ENCODE data around the gene DNAJB14. TPM values are rescaled to one million over a fixed set of nuclear protein-coding genes. Genes with fewer than 3 reads are reported as not detected.
A peak's percentile ranks its signal among the peaks of the same experiment; 100 is the strongest.

The DNAJB14 gene
- total and polyA plus RNA-seq, 2 donors (not counting 1 experiment from before 2014, with no cell fraction given), result 25.1 to 41.5 TPM

GRCh38 chr4:99885687-99886086, 60.7 kb downstream of the DNAJB14 start:
- Histone ChIP-seq H3K4me3 (replicated peaks in 1 of 4; ENCODE audit: control extremely low read depth in 1 of 4, insufficient read depth in 1 of 4, low read depth in 3 of 4, low read length in 4 of 4) (no peak overlapping the region), H3K9ac (ENCODE audit: insufficient read depth, low read length) (no peak overlapping the region), H3K9me3 (ENCODE audit: control insufficient read depth, insufficient read depth, low read depth, low read length) (no peaks in the 10 kb centered on the region), H3K36me3 (ENCODE audit: control insufficient read depth, insufficient read depth, low read length) (peaks cover 3% of the 10 kb centered on the region), H3K27me3 (ENCODE audit: control insufficient read depth, insufficient read depth, low read length) (no peaks in the 10 kb centered on the region), H4K20me1 (ENCODE audit: control insufficient read depth, extremely low read depth, insufficient read depth, low read length) (no peaks in the 10 kb centered on the region), H3K27ac (ENCODE audit: insufficient read depth, low read length) (no peak overlapping the region), H3K79me2 (ENCODE audit: control insufficient read depth, insufficient read depth, low read length) (peaks cover 17% of the 10 kb centered on the region), H3K4me2 (ENCODE audit: extremely low read depth, insufficient read depth, low read length) (no peak overlapping the region), H2AFZ (ENCODE audit: low read length) (no peak overlapping the region), H3K4me1 (ENCODE audit: control insufficient read depth, extremely low read depth, insufficient read depth, low read length) (no peaks in the 10 kb centered on the region)
- no peak for TF ChIP-seq CTCF (conservative IDR thresholded peaks at IDR 0.05 in 1 of 2, IDR thresholded peaks at IDR 0.05 in 1 of 2; ENCODE audit: low read depth in 1 of 2, low read length in 2 of 2)
- TF ChIP-seq EZH2 (IDR thresholded peaks at IDR 0.05; ENCODE audit: low read length, missing control alignments), result no peak
- no peak for DNase-seq (ENCODE audit: low read depth in 2 of 2)

DNA sequence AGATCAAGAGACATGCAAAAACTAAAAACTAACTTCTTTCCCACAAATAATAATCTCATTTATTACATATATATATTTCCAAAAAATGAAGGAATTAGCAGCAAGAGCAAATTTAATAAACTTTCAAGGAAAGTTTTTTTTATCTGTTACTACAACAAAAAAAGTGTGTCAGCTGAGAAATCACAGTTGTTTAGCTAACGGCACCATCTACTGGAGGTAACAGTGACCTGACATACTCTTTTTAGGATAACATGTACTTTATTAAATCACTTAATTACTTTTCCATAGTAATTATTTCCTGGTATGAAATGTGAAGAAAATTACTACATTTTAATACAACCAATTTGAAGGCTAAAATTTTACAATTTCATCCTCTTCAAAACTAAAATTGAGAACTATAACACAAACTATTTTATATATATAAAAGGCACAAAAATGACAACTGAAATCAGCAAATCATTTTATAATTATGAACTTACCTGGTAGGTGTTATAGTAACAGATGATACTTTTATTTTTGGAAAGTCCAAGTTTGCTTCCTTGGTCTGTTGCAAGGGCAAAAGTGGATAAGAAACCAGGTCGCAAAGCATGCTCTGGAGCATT, 61.3 kb downstream of the DNAJB14 start:
- TF ChIP-seq CTCF (conservative IDR thresholded peaks at IDR 0.05 in 1 of 2, IDR thresholded peaks at IDR 0.05 in 1 of 2; ENCODE audit: low read depth in 1 of 2, low read length in 2 of 2) (peak; percentile 41 to 42), EZH2 (IDR thresholded peaks at IDR 0.05; ENCODE audit: low read length, missing control alignments) (no peak)
- no peak overlapping the region for H3K4me2 ChIP-seq (ENCODE audit: extremely low read depth, insufficient read depth, low read length)
- H4K20me1 ChIP-seq (ENCODE audit: control insufficient read depth, extremely low read depth, insufficient read depth, low read length), result no peaks in the 10 kb centered on the region
- H3K9ac ChIP-seq (ENCODE audit: insufficient read depth, low read length), result no peak overlapping the region
- H3K27ac ChIP-seq (ENCODE audit: insufficient read depth, low read length), result no peak overlapping the region
- no peaks in the 10 kb centered on the region for H3K9me3 ChIP-seq (ENCODE audit: control insufficient read depth, insufficient read depth, low read depth, low read length)
- no peak overlapping the region for H2AFZ ChIP-seq (ENCODE audit: low read length)
- H3K36me3 ChIP-seq (ENCODE audit: control insufficient read depth, insufficient read depth, low read length), result peaks cover 3% of the 10 kb centered on the region
- DNase-seq (ENCODE audit: low read depth in 2 of 2), result peak; percentile 34 to 59
- H3K79me2 ChIP-seq (ENCODE audit: control insufficient read depth, insufficient read depth, low read length), result peaks cover 13% of the 10 kb centered on the region
- no peaks in the 10 kb centered on the region for H3K4me1 ChIP-seq (ENCODE audit: control insufficient read depth, extremely low read depth, insufficient read depth, low read length)
- no peak overlapping the region for H3K4me3 ChIP-seq (replicated peaks in 1 of 4; ENCODE audit: control extremely low read depth in 1 of 4, insufficient read depth in 1 of 4, low read depth in 3 of 4, low read length in 4 of 4)
- H3K27me3 ChIP-seq (ENCODE audit: control insufficient read depth, insufficient read depth, low read length), result no peaks in the 10 kb centered on the region

GRCh38 chr4:99879458-99879857, 67.0 kb downstream of the DNAJB14 start:
- H3K4me2 ChIP-seq (ENCODE audit: extremely low read depth, insufficient read depth, low read length), result no peak overlapping the region
- no peaks in the 10 kb centered on the region for H3K9me3 ChIP-seq (ENCODE audit: control insufficient read depth, insufficient read depth, low read depth, low read length)
- TF ChIP-seq EZH2 (IDR thresholded peaks at IDR 0.05; ENCODE audit: low read length, missing control alignments), result no peak
- no peak for TF ChIP-seq CTCF (conservative IDR thresholded peaks at IDR 0.05 in 1 of 2, IDR thresholded peaks at IDR 0.05 in 1 of 2; ENCODE audit: low read depth in 1 of 2, low read length in 2 of 2)
- no peak overlapping the region for H3K9ac ChIP-seq (ENCODE audit: insufficient read depth, low read length)
- no peak overlapping the region for H2AFZ ChIP-seq (ENCODE audit: low read length)
- H3K27ac ChIP-seq (ENCODE audit: insufficient read depth, low read length), result no peak overlapping the region
- H3K4me3 ChIP-seq (replicated peaks in 1 of 4; ENCODE audit: control extremely low read depth in 1 of 4, insufficient read depth in 1 of 4, low read depth in 3 of 4, low read length in 4 of 4), result no peak overlapping the region
- H3K79me2 ChIP-seq (ENCODE audit: control insufficient read depth, insufficient read depth, low read length), result no peaks in the 10 kb centered on the region
- peaks cover 7% of the 10 kb centered on the region for H3K36me3 ChIP-seq (ENCODE audit: control insufficient read depth, insufficient read depth, low read length)
- DNase-seq (ENCODE audit: low read depth in 2 of 2), result no peak
- no peaks in the 10 kb centered on the region for H3K4me1 ChIP-seq (ENCODE audit: control insufficient read depth, extremely low read depth, insufficient read depth, low read length)
- H3K27me3 ChIP-seq (ENCODE audit: control insufficient read depth, insufficient read depth, low read length), result no peaks in the 10 kb centered on the region
- no peaks in the 10 kb centered on the region for H4K20me1 ChIP-seq (ENCODE audit: control insufficient read depth, extremely low read depth, insufficient read depth, low read length)
